Activated naive CD4-positive, alpha-beta T cell treated with anti-CD3 and anti-CD28 coated beads, Interleukin-2, amount 50 U/mL, for 24 hours (primary cell): ENCODE measurements around the gene FAF1.
"Not testable (repeated sequence)": the region's sequence is repeated elsewhere in the genome, so short reads cannot be mapped to it uniquely, and the experiment has no call there.

Experiments
- H3K27ac Mint-ChIP-seq: one replicate; pipeline ENCODE4 v1.8.0; 2021; ENCODE audit warnings: mild to moderate bottlenecking, mixed read lengths
- H3K27me3 Mint-ChIP-seq: one replicate; pipeline ENCODE4 v1.8.0; 2021; ENCODE audit warnings: mixed read lengths
- H3K36me3 Mint-ChIP-seq: one replicate; pipeline ENCODE4 v1.8.0; 2021; ENCODE audit warnings: mixed read lengths
- H3K4me1 Mint-ChIP-seq: one replicate; pipeline ENCODE4 v1.8.0; 2021; ENCODE audit warnings: mixed read lengths
- H3K4me3 Mint-ChIP-seq: one replicate; pipeline ENCODE4 v1.8.0; 2021; ENCODE audit warnings: mild to moderate bottlenecking, mixed read lengths
- H3K9me3 Mint-ChIP-seq: one replicate; pipeline ENCODE4 v1.8.0; 2021; ENCODE audit warnings: mixed read lengths

FAF1 gene

GRCh38 chr1:50910356-50910755 lies 49.7 kb downstream of the FAF1 start:
- H3K4me1 Mint-ChIP-seq = peaks cover 14% of the 10 kb centered on the region
- not testable (repeated sequence) for H3K4me3 Mint-ChIP-seq

GRCh38 chr1:50907610-50908009 lies 52.5 kb downstream of the FAF1 start:
- not testable (repeated sequence) for H3K27ac Mint-ChIP-seq, H3K4me3 Mint-ChIP-seq, H3K27me3 Mint-ChIP-seq, H3K9me3 Mint-ChIP-seq
- H3K36me3 Mint-ChIP-seq = peaks cover 22% of the 10 kb centered on the region
- H3K4me1 Mint-ChIP-seq = peaks cover 29% of the 10 kb centered on the region

More at GRCh38 chr1:50910356-50910755, 49.7 kb downstream of the FAF1 start:
- not testable (repeated sequence) for H3K9me3 Mint-ChIP-seq, H3K27me3 Mint-ChIP-seq, H3K27ac Mint-ChIP-seq
- peaks cover 24% of the 10 kb centered on the region for H3K36me3 Mint-ChIP-seq

- Mint-ChIP-seq H3K4me1 (peaks cover 33% of the 10 kb centered on the region), H3K36me3 (peaks cover 19% of the 10 kb centered on the region)
- H3K9me3 Mint-ChIP-seq, H3K27me3 Mint-ChIP-seq, H3K27ac Mint-ChIP-seq, H3K4me3 Mint-ChIP-seq: not testable (repeated sequence)
Measured at GRCh38 chr1:50906050-50906449, 54.0 kb downstream of the FAF1 start.

- no peak overlapping the region for H3K27ac Mint-ChIP-seq
- no peaks in the 10 kb centered on the region for H3K9me3 Mint-ChIP-seq
- no peaks in the 10 kb centered on the region for H3K27me3 Mint-ChIP-seq
- no peak overlapping the region for H3K4me3 Mint-ChIP-seq
- peaks cover 37% of the 10 kb centered on the region for H3K4me1 Mint-ChIP-seq
- peaks cover 10% of the 10 kb centered on the region for H3K36me3 Mint-ChIP-seq
Measured at GRCh38 chr1:50902419-50902818, 57.6 kb downstream of the FAF1 start.

- no peaks in the 10 kb centered on the region for H3K9me3 Mint-ChIP-seq
- peaks cover 10% of the 10 kb centered on the region for H3K36me3 Mint-ChIP-seq
- H3K4me3 Mint-ChIP-seq = no peak overlapping the region
- H3K4me1 Mint-ChIP-seq = peaks cover 35% of the 10 kb centered on the region
- H3K27ac Mint-ChIP-seq = no peak overlapping the region
- no peaks in the 10 kb centered on the region for H3K27me3 Mint-ChIP-seq
Measured at GRCh38 chr1:50901872-50902271, 58.2 kb downstream of the FAF1 start.

- Mint-ChIP-seq H3K27ac (no peak overlapping the region), H3K36me3 (peaks cover 14% of the 10 kb centered on the region), H3K9me3 (no peaks in the 10 kb centered on the region), H3K4me1 (peaks cover 41% of the 10 kb centered on the region), H3K4me3 (no peak overlapping the region), H3K27me3 (no peaks in the 10 kb centered on the region)
Measured at GRCh38 chr1:50898773-50899172, 61.3 kb downstream of the FAF1 start.

- no peak overlapping the region for H3K4me3 Mint-ChIP-seq
- peaks cover 11% of the 10 kb centered on the region for H3K9me3 Mint-ChIP-seq
- no peaks in the 10 kb centered on the region for H3K27me3 Mint-ChIP-seq
- no peak overlapping the region for H3K27ac Mint-ChIP-seq
- peaks cover 32% of the 10 kb centered on the region for H3K4me1 Mint-ChIP-seq
- H3K36me3 Mint-ChIP-seq = peaks cover 24% of the 10 kb centered on the region
Measured at GRCh38 chr1:50894340-50894739, 65.7 kb downstream of the FAF1 start.

- Mint-ChIP-seq H3K4me3 (no peak overlapping the region), H3K9me3 (peaks cover 11% of the 10 kb centered on the region), H3K27ac (no peak overlapping the region), H3K36me3 (peaks cover 24% of the 10 kb centered on the region), H3K27me3 (no peaks in the 10 kb centered on the region), H3K4me1 (peaks cover 25% of the 10 kb centered on the region)
Measured at GRCh38 chr1:50893466-50893865, 66.6 kb downstream of the FAF1 start.

- not testable (repeated sequence) for H3K27me3 Mint-ChIP-seq, H3K4me3 Mint-ChIP-seq, H3K27ac Mint-ChIP-seq
- peaks cover 12% of the 10 kb centered on the region for H3K36me3 Mint-ChIP-seq
- H3K4me1 Mint-ChIP-seq = peaks cover 20% of the 10 kb centered on the region
- peaks cover 16% of the 10 kb centered on the region for H3K9me3 Mint-ChIP-seq
Measured at GRCh38 chr1:50887555-50887954, 72.5 kb downstream of the FAF1 start.

- peaks cover 4% of the 10 kb centered on the region for H3K9me3 Mint-ChIP-seq
- no peaks in the 10 kb centered on the region for H3K27me3 Mint-ChIP-seq
- H3K4me3 Mint-ChIP-seq = no peak overlapping the region
- H3K27ac Mint-ChIP-seq = no peak overlapping the region
- H3K36me3 Mint-ChIP-seq = peaks cover 7% of the 10 kb centered on the region
- peaks cover 54% of the 10 kb centered on the region for H3K4me1 Mint-ChIP-seq
Measured at GRCh38 chr1:50880373-50880772, 79.7 kb downstream of the FAF1 start.

- Mint-ChIP-seq H3K36me3 (peaks cover 3% of the 10 kb centered on the region), H3K9me3 (no peaks in the 10 kb centered on the region), H3K27me3 (no peaks in the 10 kb centered on the region), H3K4me3 (no peak overlapping the region), H3K4me1 (peaks cover 44% of the 10 kb centered on the region), H3K27ac (no peak overlapping the region)
Measured at GRCh38 chr1:50879137-50879536, 80.9 kb downstream of the FAF1 start.

- no peak overlapping the region for H3K27ac Mint-ChIP-seq
- no peaks in the 10 kb centered on the region for H3K27me3 Mint-ChIP-seq
- no peaks in the 10 kb centered on the region for H3K9me3 Mint-ChIP-seq
- no peak overlapping the region for H3K4me3 Mint-ChIP-seq
- peaks cover 3% of the 10 kb centered on the region for H3K36me3 Mint-ChIP-seq
- peaks cover 42% of the 10 kb centered on the region for H3K4me1 Mint-ChIP-seq
Measured at GRCh38 chr1:50878434-50878833, 81.6 kb downstream of the FAF1 start.

- H3K27ac Mint-ChIP-seq = no peak overlapping the region
- H3K4me1 Mint-ChIP-seq = peaks cover 38% of the 10 kb centered on the region
- H3K4me3 Mint-ChIP-seq = no peak overlapping the region
- H3K9me3 Mint-ChIP-seq = no peaks in the 10 kb centered on the region
- H3K27me3 Mint-ChIP-seq = no peaks in the 10 kb centered on the region
- H3K36me3 Mint-ChIP-seq = peaks cover 4% of the 10 kb centered on the region
Measured at GRCh38 chr1:50877641-50878040, 82.4 kb downstream of the FAF1 start.

- H3K9me3 Mint-ChIP-seq = no peaks in the 10 kb centered on the region
- H3K27me3 Mint-ChIP-seq = no peaks in the 10 kb centered on the region
- H3K36me3 Mint-ChIP-seq = peaks cover 15% of the 10 kb centered on the region
- peaks cover 17% of the 10 kb centered on the region for H3K4me1 Mint-ChIP-seq
- no peak overlapping the region for H3K4me3 Mint-ChIP-seq
- no peak overlapping the region for H3K27ac Mint-ChIP-seq
Measured at GRCh38 chr1:50873458-50874187, 86.4 kb downstream of the FAF1 start.

- not testable (repeated sequence) for H3K27ac Mint-ChIP-seq, H3K4me3 Mint-ChIP-seq, H3K27me3 Mint-ChIP-seq
- peaks cover 30% of the 10 kb centered on the region for H3K36me3 Mint-ChIP-seq
- peaks cover 29% of the 10 kb centered on the region for H3K4me1 Mint-ChIP-seq
- peaks cover 35% of the 10 kb centered on the region for H3K9me3 Mint-ChIP-seq
Measured at GRCh38 chr1:50864845-50865244, 95.2 kb downstream of the FAF1 start.

GRCh38 chr1:50861772-50862171 lies 98.3 kb downstream of the FAF1 start:
- Mint-ChIP-seq H3K4me3 (no peak overlapping the region), H3K27ac (no peak overlapping the region), H3K27me3 (no peaks in the 10 kb centered on the region), H3K36me3 (peaks cover 23% of the 10 kb centered on the region), H3K9me3 (peaks cover 35% of the 10 kb centered on the region), H3K4me1 (peaks cover 34% of the 10 kb centered on the region)

GRCh38 chr1:50860702-50861101 lies 99.4 kb downstream of the FAF1 start:
- H3K4me1 Mint-ChIP-seq = peaks cover 28% of the 10 kb centered on the region
- no peak overlapping the region for H3K27ac Mint-ChIP-seq
- peaks cover 29% of the 10 kb centered on the region for H3K9me3 Mint-ChIP-seq
- H3K4me3 Mint-ChIP-seq = no peak overlapping the region
- H3K36me3 Mint-ChIP-seq = peaks cover 25% of the 10 kb centered on the region
- H3K27me3 Mint-ChIP-seq = no peaks in the 10 kb centered on the region
